GM06990 (cell line): ENCODE results near the gene MEN1.

Source experiments
- DNase-seq: peaks from one replicate; pipeline ENCODE4 v3.0.0-alpha.2; 2011; ENCODE audit not compliant: insufficient read length; ENCODE audit errors: extremely low read depth
- H3K27me3 ChIP-seq: replicated peaks from 2 replicates; pipeline ENCODE4 v1.6.0; 2011; ENCODE audit warnings: low read length; ENCODE audit not compliant: control insufficient read depth, insufficient read depth
- H3K36me3 ChIP-seq: 2 replicates; pipeline ENCODE4 v1.5.1; 2011; ENCODE audit warnings: low read length; ENCODE audit not compliant: control insufficient read depth, insufficient read depth
- H3K4me3 ChIP-seq: replicated peaks from 2 replicates; pipeline ENCODE4 v1.5.1; 2011; ENCODE audit warnings: low read depth, mild to moderate bottlenecking, control low read depth, low read length
- TF ChIP-seq, protein P1 (sequence below): IDR thresholded peaks from 2 replicates; pipeline ENCODE4 v1.5.1; 2011; ENCODE audit warnings: low read length, control low read depth, mild to moderate bottlenecking, inconsistent platforms; ENCODE audit not compliant: insufficient read depth, poor library complexity, severe bottlenecking

The MEN1 gene

DNA sequence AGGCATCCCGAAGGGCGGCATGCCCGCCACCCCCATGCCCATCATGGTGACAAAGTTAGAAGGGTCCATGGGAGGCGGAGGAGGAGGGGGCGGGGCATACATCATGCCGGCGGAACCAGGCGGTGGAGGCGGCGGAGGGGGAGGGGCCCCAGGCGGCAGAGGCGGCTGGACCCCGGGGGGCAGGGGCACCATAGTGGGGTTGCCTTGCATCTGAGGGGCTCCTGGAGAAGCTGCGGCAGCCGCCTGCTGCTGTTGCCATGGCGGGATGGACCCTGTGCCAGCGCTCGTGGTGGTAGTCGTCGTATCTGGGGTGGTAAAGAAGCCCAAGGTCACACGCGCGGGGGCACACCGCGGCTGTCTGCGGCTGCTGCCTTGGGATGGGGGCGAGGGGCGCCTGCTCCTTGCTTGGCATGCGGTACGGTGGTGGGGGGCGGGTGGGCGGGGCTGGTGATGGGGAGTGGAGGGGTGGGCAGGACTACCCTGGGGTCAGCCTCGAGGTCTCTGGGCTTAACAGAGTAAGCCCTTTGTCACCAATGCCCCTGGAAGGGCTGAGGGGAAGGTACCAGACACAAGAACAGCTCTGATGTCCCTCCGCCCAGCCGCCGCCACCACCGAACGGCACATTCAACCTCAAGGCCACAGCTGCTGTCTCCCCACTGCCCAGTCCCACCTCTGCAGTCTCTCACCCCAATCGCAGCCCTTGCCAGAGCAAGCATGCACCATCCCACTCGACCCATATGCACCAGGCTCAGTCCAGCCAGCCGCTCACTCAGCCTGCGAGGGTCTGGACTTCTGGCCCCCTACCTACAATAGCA is 44.3 kb downstream of the MEN1 start:
- Histone ChIP-seq H3K36me3 (peaks cover 60% of the 10 kb centered on the region), H3K27me3 (no peaks in the 10 kb centered on the region), H3K4me3 (no peak overlapping the region)
- TF ChIP-seq, protein P1, sequence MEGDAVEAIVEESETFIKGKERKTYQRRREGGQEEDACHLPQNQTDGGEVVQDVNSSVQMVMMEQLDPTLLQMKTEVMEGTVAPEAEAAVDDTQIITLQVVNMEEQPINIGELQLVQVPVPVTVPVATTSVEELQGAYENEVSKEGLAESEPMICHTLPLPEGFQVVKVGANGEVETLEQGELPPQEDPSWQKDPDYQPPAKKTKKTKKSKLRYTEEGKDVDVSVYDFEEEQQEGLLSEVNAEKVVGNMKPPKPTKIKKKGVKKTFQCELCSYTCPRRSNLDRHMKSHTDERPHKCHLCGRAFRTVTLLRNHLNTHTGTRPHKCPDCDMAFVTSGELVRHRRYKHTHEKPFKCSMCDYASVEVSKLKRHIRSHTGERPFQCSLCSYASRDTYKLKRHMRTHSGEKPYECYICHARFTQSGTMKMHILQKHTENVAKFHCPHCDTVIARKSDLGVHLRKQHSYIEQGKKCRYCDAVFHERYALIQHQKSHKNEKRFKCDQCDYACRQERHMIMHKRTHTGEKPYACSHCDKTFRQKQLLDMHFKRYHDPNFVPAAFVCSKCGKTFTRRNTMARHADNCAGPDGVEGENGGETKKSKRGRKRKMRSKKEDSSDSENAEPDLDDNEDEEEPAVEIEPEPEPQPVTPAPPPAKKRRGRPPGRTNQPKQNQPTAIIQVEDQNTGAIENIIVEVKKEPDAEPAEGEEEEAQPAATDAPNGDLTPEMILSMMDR, result no peak
- DNase-seq, result no peak

DNA sequence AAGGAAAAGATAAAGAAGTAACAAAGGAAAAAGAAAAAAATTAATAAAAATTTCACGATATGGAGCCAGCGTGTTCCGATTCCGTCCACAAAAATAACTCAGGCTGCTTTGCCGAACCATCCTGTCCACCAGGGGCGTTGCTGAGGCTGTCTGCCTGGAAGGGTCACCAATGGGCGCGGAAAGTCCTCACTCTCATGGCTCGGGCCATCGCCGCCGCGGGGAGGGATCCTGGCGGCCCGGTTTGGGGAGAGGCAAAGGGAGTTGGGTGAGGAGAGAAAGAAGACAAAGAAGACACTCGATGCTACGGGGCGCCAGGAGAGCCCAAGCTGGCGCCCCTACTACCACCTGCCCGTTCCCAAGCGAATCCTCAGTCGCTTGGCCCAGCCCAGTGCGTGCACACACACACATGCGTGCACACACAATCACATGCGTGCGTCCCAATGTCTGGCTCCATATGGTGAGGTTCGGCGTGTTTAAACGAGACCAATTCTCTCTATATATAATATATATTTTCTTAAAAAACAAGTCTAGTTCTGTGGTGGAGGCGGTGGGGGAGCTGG is 45.0 kb downstream of the MEN1 start:
- no peak for DNase-seq
- H3K4me3 ChIP-seq, result no peak overlapping the region
- TF ChIP-seq, protein P1, result no peak
- H3K27me3 ChIP-seq, result no peaks in the 10 kb centered on the region
- H3K36me3 ChIP-seq, result peaks cover 55% of the 10 kb centered on the region

DNA sequence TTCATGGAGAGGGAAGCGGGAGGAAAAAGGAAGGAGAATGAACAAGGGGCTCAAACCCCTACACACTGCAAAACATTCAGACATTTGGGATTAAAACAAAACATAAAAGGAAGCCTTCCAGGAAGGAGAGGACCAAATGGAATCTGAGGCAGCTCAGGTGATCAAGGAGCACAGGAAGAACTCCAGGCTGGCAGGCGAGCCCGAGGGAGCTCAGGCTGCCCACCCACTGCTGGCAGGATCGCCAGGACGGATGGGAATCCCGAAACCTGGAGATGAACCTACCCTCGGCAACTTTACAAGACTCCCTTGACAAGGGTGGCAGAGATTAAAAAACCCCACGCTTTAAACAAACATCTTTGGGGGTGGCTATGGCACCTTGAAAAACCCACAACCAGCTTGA is 45.6 kb downstream of the MEN1 start:
- no peak for DNase-seq
- TF ChIP-seq, protein P1, result no peak
- H3K4me3 ChIP-seq, result no peak overlapping the region
- H3K36me3 ChIP-seq, result peaks cover 49% of the 10 kb centered on the region
- no peaks in the 10 kb centered on the region for H3K27me3 ChIP-seq

DNA sequence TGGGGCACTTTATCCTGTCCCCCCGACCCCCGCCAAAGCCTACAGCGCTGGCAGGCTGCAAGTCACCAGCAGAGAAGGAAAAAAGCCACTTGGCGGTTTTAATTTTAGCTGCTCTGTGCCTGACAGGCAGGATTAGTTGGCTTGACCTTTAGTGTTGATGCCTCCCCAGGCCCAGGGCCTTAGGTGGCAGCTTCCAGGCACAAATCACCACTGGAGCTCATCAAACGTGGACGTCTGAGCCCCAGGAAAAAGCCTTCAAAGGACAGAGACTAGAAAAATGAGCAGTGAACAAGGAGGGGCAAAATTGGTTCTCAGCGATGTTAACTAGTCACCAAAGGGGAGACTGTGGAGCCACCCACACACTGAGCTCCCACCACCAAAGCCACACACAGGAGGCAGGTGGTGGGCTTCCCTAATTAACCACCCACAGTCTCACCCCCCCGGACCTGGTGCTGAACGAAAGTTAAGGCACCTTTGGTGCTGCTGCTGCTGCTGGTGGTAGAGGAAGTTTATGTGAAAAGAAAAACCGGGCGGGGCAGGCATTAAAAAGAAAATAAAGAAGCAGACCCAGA is 46.2 kb downstream of the MEN1 start:
- DNase-seq, result no peak
- Histone ChIP-seq H3K27me3 (no peaks in the 10 kb centered on the region), H3K36me3 (peaks cover 43% of the 10 kb centered on the region), H3K4me3 (no peak overlapping the region)
- TF ChIP-seq, protein P1, result no peak

DNA sequence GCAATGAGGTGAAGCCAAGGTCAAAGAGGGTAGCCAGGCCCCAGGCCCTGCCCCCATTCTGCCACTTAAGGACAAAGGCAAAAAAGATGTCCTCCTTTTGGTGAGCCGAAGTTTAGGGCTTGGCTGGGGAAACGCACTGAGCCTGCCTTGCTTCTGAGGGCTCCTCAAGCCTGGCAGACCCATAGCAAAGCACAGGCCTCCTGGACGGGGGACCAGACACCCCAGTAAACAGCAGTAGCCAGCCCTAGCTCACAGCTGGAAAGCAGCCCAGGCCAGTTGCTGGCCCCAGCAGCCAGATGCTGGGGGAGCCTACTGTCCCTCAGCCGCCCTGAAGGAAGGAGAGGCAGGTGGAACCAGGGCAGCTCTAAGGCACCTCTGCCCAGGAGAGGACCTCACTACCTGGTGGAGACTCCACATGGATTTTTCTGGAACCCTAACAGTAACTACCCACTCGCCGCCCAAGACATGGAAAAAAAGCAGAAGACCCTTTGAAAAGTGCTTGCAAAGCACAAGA is 46.8 kb downstream of the MEN1 start:
- H3K36me3 ChIP-seq, result peaks cover 37% of the 10 kb centered on the region
- TF ChIP-seq, protein P1, result no peak

More for the DNA sequence above, 46.8 kb downstream of the MEN1 start:
- Histone ChIP-seq H3K4me3 (no peak overlapping the region), H3K27me3 (no peaks in the 10 kb centered on the region)
- DNase-seq, result no peak
